NCI-H2227 (cell line): Measurements from ENCODE around the gene KNCN.

Source experiments
- DNase-seq: peaks from one replicate; lab custom pipeline; 2025; ENCODE audit not compliant: unreplicated experiment; lab: John Stamatoyannopoulos, UW

The KNCN gene

DNA sequence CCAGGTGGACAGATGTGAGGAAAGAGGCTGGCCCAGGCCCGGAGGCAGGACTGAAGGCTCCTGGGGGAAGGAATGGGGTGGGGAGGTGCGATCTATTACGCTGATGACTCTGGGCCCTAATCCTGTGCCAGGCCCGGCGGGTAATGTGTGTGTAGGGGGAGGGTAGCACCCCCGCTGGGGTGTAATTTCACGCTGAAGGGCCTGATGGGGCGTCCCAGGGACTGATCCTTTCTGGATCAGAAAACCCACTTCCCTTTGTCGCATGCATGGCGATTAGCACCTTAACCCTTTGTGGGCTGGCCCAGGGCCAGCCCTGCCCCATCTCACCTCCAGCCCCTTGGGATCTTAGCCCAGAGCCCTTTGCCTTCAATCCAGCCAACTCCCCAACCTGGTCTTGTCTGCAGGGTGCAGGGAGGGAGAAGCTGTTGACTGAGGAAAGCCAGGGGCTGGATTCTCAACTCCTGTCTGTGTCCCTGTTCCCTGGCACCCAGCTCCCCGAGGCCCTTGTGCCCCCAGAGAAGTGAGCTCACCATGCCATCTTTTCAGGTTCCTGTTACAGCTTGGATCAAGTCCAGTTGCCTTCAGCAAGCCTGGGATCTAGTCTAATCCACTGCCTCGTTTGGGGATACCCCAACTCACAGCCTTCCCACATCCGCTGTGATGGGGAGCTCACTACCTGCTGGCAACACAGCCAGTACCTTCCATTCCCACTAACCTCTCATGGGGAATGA lies 26.0 kb downstream of the KNCN start:
- no peak for DNase-seq

GRCh38 chr1:46524843-46525242 lies 26.6 kb downstream of the KNCN start:
- no peak for DNase-seq

DNA sequence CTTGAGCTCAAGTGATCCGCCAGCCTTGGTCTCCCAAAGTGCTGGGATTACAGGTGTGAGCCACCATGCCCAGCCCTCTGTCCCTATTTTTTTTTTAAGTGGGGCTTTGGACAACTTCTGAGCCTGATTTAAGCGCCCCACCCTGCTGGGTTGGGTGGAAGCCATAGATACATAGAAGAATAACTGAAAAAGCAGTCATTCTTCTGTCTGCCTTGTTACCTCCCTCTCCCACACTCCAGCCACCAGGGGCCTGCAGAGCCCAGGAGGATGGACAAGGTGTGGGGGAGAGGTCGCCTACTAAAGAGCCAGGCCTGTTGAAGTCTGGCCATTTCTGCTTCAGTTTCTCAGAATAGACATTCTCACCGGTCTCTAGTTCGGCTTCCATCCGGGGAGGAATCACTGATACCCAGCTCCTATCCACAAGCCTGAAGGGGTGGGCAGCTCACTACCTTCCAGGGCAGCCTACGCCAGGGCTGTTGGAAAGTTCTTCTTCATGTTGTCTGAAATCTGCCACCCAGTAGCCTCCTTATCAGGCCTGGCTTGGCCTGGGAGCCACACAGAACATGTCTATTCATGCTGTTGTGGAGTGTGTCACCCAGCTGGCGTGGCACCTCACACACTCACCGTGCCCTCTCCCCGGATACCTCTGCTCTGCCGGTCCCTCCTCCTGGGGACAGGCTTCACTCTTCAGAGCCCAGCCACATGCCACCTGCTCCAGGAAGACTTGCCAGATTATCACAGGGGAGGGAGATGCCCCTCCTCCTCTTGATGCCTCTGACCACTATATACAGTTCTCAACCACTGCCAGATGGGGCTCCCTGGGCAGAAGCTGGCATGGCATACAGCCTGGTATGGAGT lies 27.7 kb downstream of the KNCN start:
- no peak for DNase-seq

- DNase-seq: no peak
Measured at GRCh38 chr1:46522969-46523320, 28.5 kb downstream of the KNCN start.

- no peak for DNase-seq
Measured at GRCh38 chr1:46522184-46522968, 29.1 kb downstream of the KNCN start.

GRCh38 chr1:46521414-46521813 lies 30.0 kb downstream of the KNCN start:
- DNase-seq: no peak

DNA sequence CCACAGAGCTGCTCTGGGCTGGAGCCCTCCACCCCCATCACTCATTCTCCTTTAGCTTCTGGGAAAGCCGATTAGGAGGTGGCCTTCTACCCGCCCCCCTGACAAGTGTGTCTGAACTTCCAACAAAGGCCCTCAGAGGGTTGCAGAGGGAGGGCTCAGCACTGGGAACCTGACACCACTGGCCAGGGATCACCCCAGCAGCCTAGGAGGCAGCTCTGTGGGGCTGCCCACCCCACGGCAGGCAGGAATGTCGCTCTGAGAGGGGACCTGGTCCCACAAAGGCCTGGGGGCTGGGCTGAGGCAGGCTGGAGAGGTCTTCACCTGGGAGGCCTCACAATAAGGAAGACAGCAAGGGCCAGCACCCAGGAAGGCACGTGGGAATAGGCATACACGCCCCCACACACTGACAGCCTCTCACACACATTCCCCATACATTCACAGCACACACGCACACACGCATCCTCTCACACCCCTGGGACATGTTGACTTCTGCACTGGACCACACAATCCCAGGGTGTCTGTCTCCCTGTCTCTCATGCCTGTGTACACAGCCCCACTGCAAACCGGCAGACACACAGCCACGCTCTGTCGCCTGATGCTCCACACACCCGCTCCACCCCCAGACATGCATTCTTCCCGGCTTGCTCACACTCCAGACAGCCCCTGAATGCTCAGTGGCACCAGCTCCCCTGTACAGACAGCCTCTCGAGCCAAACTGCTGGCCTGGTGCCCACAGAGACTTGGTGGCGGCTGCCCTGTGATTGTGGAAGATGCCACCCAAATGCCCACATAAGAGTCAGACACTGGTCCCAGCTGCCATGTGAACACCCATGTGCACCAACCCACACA lies 31.2 kb downstream of the KNCN start:
- DNase-seq: no peak

DNA sequence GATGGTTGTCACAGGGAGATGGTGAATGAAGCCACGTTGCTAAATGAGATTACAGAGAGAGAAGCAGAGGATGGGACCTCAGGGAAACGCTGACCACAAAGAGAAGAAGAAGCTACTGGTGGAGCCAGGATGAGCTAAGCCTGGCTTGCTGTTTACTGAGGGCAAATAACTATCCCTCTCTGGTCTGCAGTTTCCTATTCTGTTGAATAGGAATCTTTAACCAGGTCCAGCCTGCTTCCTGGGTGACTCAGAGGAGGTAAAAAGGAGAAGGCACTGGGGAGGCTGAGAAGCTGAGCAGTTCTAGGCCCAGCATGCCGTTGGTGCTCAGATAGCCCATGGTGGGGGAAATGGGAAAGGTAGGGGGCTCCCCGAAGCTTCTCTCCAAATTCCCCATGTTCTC lies 32.2 kb downstream of the KNCN start:
- DNase-seq: no peak

DNA sequence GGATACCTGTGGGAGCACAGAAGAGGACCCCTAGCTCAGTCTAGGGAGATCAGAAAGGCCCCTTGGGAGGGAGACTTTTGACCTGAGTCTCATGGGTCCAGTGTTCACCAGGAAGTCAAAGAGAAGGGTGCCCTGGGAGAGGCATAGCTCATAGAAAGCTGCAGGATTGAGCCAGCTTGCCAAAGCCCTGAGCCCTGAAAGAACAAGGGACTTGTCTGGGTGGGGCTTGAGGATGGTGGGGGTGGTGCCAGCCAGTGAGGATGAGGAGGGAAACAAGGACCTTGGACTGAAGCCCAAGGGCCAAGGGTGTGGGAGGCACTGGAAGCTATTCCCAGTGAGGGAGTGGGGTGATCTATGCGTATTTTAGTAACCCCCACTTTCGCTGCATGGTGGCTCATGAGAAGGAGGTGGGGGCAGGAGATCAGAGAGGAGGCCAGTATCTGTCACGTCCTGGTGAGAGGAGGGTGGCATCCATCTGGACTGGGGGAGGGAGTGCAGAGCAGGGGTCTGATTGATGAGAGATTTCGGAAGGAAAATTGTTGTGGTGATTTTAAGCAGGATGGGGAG lies 33.4 kb downstream of the KNCN start:
- DNase-seq: no peak

GRCh38 chr1:46517010-46517600 lies 34.3 kb downstream of the KNCN start:
- DNase-seq: no peak

GRCh38 chr1:46516200-46516950 lies 35.1 kb downstream of the KNCN start:
- no peak for DNase-seq

DNA sequence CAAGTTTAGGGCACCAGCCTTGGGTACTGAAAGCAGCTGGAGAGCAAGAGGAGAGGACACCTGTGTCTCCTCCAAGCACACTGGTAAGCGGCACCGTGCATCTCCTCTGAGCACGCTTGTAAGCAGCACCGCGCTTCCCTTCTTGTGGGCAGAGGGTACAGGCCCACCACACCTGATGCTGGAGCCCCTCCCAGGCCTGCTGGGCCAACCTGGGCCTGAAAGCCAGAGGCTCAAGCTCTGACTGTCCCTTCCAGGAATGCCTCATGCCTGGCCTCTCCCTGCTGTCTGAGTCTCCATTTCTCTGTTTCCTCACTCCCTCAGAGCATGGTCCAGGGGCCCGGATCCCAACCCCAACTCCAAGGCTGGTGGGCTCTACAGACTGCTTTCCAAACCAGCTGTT lies 35.9 kb downstream of the KNCN start:
- no peak for DNase-seq

GRCh38 chr1:46513536-46513935 lies 37.9 kb downstream of the KNCN start:
- no peak for DNase-seq

DNA sequence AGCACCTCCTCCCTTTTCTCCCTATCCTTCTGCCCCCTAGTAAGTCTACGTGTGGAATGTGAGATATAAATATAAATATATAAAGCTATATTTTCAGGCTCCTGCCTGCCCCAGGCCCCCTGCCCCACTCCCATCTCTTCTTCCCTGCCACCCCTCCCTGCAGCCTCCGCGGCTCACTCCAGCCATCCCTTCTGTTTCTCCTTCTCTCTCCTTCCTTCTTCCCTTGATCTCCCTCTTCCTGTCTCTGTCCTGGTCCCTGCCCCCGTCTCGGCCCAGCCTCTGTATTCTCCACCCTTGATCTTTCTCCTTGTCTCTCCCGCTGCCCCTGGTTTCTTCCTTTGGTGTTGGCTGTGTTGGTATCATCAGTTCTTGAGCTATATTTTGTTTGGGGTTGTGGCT lies 38.7 kb downstream of the KNCN start:
- DNase-seq: no peak

DNA sequence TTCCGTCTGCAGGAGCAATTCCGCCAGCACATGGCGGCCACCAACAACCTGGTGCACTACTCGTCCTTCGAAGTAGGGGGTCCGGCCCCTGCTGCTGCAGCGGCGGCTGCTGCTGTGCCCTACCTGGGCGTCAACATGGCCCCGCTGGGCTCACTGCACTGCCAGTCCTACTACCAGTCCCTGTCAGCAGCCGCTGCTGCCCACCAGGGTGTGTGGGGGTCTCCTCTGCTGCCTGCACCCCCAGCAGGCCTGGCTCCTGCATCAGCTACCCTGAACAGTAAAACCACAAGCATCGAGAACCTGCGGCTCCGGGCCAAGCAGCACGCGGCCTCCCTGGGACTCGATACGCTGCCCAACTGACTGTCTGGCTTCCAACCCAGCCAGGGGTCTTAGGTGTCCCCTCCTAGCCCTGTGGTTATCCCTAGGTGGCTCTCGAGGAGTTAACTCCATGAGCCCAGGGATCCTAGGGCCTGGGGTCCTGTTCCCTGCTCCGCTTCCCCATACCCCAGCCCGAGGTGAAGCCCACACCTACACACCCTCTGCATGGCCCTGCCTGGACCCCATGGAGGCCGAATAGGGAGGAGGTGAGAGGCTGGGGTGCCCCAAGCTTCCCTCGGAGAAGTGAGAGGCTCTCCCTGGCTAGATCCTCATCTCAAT lies 39.2 kb downstream of the KNCN start:
- no peak for DNase-seq

DNA sequence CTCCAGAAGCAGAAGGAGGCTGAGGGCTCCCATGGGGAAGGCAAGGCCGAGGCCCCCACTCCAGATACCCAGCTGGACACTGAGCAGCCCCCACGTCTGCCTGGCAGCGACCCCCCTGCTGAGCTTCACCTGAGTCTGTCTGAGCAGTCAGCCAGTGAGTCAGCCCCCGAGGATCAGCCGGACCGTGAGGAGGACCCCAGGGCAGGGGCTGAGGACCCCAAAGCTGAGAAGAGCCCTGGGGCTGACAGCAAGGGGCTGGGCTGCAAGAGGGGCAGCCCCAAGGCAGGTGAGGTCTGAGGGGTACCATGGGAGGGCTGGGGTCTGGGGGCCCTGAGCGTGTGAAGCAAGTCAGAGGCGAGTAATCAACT lies 40.5 kb downstream of the KNCN start:
- DNase-seq: no peak

GRCh38 chr1:46510341-46510997 lies 41.0 kb downstream of the KNCN start:
- no peak for DNase-seq

DNA sequence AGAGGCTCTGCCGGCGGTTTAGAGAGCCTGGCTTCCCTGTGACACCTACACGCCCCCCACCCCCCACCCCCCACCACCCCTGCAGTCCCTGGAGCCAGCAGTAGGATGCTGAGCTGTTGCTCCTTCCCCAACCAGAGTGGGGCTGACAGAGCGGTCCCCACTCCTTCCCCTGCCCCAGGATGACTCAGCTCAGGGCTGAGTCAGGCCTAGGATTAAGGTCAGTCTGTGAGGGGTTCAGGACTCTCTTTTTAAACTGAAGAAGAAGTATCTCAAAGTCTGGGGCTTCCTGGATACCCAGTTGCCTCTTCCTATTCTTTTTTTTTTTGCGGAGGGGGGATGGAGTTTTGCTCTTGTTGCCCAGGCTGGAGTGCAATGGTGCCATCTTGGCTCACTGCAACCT lies 42.7 kb downstream of the KNCN start:
- DNase-seq: no peak
